C4-2B (cell line): ENCODE data around the gene TREML2.
A peak's percentile ranks its signal among the peaks of the same experiment; 100 is the strongest.

Source experiments
- H3K27ac ChIP-seq: fragments of 450-650 bp; 2 replicates; pipeline ENCODE4 v1.5.1; 2017
- CTCF ChIP-seq: fragments of 450-650 bp; conservative IDR thresholded peaks from 2 replicates; pipeline ENCODE4 v1.5.1; 2017; ENCODE audit warnings: mild to moderate bottlenecking
- ZFX ChIP-seq: fragments of 450-650 bp; IDR thresholded peaks from 2 replicates; pipeline ENCODE4 v1.6.1; 2017

The TREML2 gene

GRCh38 chr6:41182069-41183034, 18.6 kb downstream of the TREML2 start:
- TF ChIP-seq ZFX (no peak), CTCF (peak; percentile 80)

DNA sequence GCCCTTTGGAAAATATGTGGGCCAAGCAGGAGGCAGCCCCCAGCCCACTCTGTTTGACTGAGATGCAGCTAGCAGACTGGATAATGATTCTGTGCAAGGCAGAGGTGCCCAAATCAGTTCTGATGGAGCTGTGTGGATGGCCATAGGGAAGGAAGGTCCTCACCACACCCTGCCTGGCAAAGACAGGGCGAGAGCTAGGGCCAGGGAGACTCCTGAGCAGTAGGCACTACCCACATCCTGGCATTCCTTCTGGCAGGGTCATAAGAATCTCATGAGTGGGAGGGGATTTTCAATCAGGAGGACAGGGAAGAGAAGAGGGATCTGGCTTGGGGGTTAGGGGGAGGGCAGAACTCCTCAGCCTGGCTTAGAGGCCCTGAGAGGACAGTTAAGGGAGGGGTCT, 19.4 kb downstream of the TREML2 start:
- H3K27ac ChIP-seq = no peak overlapping the region
- TF ChIP-seq CTCF (no peak), ZFX (no peak)

More at GRCh38 chr6:41182069-41183034, 18.6 kb downstream of the TREML2 start:
- H3K27ac ChIP-seq = no peak overlapping the region

DNA sequence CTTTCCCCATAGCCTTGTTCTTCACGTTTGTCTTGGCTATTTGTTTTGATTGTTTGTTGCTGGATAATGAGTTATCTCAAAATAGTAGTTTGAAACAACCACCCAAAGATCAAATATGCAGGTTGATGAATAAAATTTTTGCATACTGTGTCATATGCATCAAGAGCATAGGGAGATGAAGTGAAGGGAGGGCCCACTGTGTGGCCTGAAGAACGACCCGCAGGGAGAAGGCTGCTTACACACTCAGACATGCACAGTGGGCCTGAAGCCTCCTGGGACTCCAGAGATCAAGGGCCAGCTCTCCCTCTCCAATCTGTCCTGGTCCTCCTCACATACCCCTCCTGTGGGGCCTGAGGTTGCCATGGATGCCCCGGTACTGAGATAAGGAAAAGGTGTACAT, 21.8 kb downstream of the TREML2 start:
- TF ChIP-seq ZFX (no peak), CTCF (no peak)
- H3K27ac ChIP-seq = no peak overlapping the region

DNA sequence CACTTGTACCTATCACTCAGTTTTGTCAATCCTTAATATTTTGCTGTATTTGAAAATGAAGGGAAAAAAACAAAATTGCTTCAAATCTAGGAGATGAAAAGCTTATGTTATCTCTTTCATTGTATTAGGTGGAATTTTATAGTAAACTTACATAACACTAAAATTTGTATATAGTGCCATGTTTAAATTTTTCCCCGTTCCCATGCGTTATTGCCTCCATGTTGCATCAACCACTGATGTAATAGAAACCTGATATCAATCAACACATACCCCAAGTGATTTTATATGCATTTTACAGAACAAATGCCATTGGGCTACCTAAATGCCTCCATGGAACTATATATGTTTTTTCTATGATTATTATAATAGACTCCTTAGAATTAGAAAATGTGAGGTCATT, 23.3 kb downstream of the TREML2 start:
- TF ChIP-seq CTCF = no peak
- H3K27ac ChIP-seq = no peak overlapping the region

DNA sequence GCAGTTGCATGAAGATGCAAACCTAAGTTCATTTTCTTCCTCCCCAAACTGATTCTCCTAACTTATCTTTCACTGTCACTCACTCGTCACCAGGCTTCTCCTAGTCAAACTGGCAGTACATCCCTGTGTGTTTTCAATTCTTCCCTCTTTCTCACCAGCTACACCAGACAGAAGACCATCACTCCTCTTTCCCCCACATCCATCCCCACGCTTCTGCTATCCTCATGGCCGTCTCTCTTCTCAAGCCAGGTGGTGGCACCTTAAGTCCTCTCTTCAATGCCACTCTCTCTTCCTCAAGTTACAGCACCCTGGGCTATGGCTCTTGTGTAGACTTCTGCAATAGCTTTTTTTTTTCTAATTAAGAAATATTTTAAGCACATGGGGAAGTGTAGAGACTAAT, 23.7 kb downstream of the TREML2 start:
- TF ChIP-seq CTCF = no peak
- no peak for TF ChIP-seq ZFX
- H3K27ac ChIP-seq = no peak overlapping the region

DNA sequence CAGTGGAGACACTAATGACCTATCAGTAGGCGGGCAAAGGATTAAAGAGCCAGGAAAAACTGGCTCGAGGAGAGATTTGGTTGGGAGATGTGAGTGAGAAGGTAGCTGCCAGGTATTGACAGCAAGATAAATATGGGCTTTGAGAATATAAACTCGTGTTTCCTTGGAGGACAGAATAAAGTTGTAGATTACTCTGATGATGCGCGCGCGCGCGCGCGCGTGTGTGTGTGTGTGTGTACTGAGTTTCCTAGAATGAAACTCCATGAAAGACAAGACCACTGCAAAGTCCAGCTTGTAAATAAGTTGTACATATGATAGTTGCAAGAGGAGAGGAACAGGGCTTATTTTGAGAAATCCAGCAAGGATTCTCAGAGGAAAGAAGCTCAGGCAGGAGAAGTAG, 24.8 kb downstream of the TREML2 start:
- H3K27ac ChIP-seq = no peak overlapping the region
- TF ChIP-seq ZFX = no peak
- TF ChIP-seq CTCF = no peak

DNA sequence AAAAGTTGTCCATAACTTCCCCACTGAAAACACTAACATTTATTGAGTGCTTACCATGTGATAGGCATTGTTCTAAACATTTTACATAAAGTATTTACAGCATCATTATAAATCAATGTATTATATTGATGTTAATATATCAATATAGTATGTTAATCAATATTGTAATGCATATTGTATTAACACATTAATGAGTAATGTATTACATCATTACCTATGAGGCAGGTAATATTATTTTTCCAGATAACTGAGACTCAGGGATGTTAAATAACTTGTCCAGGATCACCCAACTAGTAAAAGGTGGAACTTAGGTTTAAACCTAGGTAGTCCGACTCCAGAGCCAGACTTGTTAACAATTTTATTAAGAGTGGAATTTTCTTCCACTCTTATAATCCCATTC, 25.9 kb downstream of the TREML2 start:
- no peak overlapping the region for H3K27ac ChIP-seq
- TF ChIP-seq ZFX (no peak), CTCF (no peak)
